ENCODE data around the gene SYNJ1. TPM values are rescaled to one million over a fixed set of nuclear protein-coding genes. Genes with fewer than 3 reads are reported as not detected.

SYNJ1 gene
- total and polyA plus RNA-seq, 7 experiments from 2014 or later, result 4.3 to 28.5 (median 22.1) TPM

DNA sequence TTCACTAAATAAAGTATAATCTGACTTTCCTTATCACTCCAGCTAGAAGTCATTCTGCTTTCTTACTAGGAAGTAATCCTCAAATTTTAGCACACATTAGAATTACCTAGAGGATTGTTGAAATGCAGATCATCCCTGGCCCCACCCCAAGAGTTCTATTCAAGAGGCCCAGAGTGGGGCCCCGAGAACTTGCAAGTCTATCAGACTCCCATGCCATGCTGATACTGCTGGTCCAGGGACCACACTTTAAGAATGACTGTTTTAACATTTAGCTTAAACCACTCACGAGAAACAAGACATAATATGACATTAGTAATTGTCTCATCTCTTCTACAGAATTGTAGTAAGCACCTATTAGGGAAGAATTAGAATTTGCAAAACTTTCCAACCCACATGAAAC, 7.7 kb upstream of the SYNJ1 start:
- Histone ChIP-seq H3K27me3 (ENCODE audit: control insufficient read depth in 2 of 2, insufficient read depth in 2 of 2, low read length in 2 of 2) (no peaks in the 10 kb centered on the region), H3K36me3 (ENCODE audit: control insufficient read depth in 2 of 3, insufficient read depth in 3 of 3, low read length in 3 of 3) (peaks cover 3 to 16% (median 10%) of the 10 kb centered on the region in 3 experiments), H3K4me3 (ENCODE audit: low read length) (no peak overlapping the region), H3K27ac (ENCODE audit: low read depth, low read length) (no peak overlapping the region), H3K9me3 (ENCODE audit: control insufficient read depth in 2 of 3, low read length in 3 of 3) (no peaks in the 10 kb centered on the region), H3K4me1 (ENCODE audit: control insufficient read depth in 2 of 2, insufficient read depth in 2 of 2, low read length in 2 of 2) (peaks cover 0 to 25% of the 10 kb centered on the region in 2 donors)
- Mint-ChIP-seq H3K27ac (peak overlapping the region in 5 of 9 donors; percentile 1 to 76 (median 67)), H3K4me1 (peaks cover 8 to 51% (median 39%) of the 10 kb centered on the region in 7 donors), H3K36me3 (peaks cover 6 to 40% (median 25%) of the 10 kb centered on the region in 5 donors), H3K9me3 (no peaks in the 10 kb centered on the region), H3K4me3 (no peak overlapping the region), H3K27me3 (no peaks in the 10 kb centered on the region)
- no peak for DNase-seq
- no peak for ATAC-seq
- ChIA-PET POLR2A (interaction anchor here (1.1 to 1.7 kb wide), 2 partner anchors 8 to 36 kb away, joined by 5 to 11 read pairs; partner anchors contain the start of genes PAXBP1 and SYNJ1), CTCF (no interaction called here)
- intact Hi-C loops (cut with micrococcal nuclease), result no loop called here

DNA sequence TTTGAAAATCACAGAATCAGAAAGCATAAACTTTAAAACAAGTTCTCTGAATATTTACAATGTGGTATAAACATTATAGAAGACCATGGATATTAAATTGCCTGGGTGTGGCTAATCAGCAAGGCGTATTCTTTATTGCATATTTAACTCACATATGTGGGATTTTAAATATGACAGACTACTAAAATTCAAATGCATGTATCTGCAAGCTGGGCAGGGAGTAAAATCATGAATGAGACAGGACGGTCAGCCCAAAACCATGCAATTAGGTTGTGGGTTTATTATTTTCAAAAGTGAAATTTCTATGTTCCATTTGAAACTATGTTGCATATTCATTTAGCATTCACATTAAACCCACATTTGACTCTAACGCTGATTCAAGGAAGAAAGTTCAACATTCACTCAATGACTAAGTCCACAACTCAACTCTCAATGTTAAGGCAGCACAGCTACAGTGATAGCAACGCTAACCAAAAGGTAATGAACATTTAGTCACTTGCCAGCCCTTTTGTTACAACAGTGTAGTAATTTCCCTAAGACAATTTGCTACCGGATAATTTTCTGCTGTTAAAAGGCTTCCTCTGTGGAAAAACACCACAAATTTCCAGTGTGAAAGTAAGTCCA, 6.3 kb upstream of the SYNJ1 start:
- ATAC-seq, result no peak
- no peak overlapping the region for H3K4me3 Mint-ChIP-seq
- ChIA-PET CTCF (no interaction called here), POLR2A (no interaction called here)
- Histone ChIP-seq H3K4me3 (ENCODE audit: low read length) (no peak overlapping the region), H3K9me3 (ENCODE audit: control insufficient read depth in 2 of 3, low read length in 3 of 3) (no peaks in the 10 kb centered on the region), H3K36me3 (ENCODE audit: control insufficient read depth in 2 of 3, insufficient read depth in 3 of 3, low read length in 3 of 3) (peaks cover 3 to 8% (median 5%) of the 10 kb centered on the region in 3 experiments), H3K27ac (ENCODE audit: low read depth, low read length) (no peak overlapping the region), H3K27me3 (ENCODE audit: control insufficient read depth in 2 of 2, insufficient read depth in 2 of 2, low read length in 2 of 2) (no peaks in the 10 kb centered on the region), H3K4me1 (ENCODE audit: control insufficient read depth in 2 of 2, insufficient read depth in 2 of 2, low read length in 2 of 2) (peaks cover 0 to 29% of the 10 kb centered on the region in 2 donors)
- no peak overlapping the region for H3K27ac Mint-ChIP-seq
- H3K27me3 Mint-ChIP-seq, result no peaks in the 10 kb centered on the region
- peaks cover 7 to 30% (median 18%) of the 10 kb centered on the region in 5 donors for H3K36me3 Mint-ChIP-seq
- H3K9me3 Mint-ChIP-seq, result no peaks in the 10 kb centered on the region
- no peak for DNase-seq
- peaks cover 10 to 61% (median 48%) of the 10 kb centered on the region in 7 donors for H3K4me1 Mint-ChIP-seq
- intact Hi-C loops (cut with micrococcal nuclease), result no loop called here

DNA sequence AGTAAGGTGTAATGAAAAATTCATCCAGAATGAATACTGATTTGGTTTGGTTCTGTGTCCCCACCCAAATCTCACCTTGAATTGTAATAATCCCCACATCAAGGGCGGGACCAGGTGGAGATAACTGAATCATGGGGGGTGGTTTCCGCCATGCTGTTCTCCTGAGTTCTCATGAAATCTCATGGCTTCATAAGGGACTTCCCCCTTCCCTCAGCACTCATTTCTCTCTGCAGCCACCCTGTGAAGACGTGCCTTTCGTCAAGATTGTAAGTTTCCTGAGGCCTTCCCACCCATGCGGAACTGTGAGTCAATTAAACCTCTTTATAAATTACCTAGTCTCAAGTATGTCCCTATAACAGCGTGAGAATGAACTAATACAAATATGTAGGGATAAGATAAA, 5.5 kb upstream of the SYNJ1 start:
- peak overlapping the region in 4 of 10 donors; percentile 1 to 41 (median 30) for H3K4me3 Mint-ChIP-seq
- no peaks in the 10 kb centered on the region for H3K27me3 Mint-ChIP-seq
- H3K4me1 Mint-ChIP-seq, result peaks cover 13 to 64% (median 51%) of the 10 kb centered on the region in 7 donors
- Histone ChIP-seq H3K4me3 (ENCODE audit: low read length) (no peak overlapping the region), H3K36me3 (ENCODE audit: control insufficient read depth in 2 of 3, insufficient read depth in 3 of 3, low read length in 3 of 3) (peaks cover 3 to 4% (median 4%) of the 10 kb centered on the region in 3 experiments), H3K4me1 (ENCODE audit: control insufficient read depth in 2 of 2, insufficient read depth in 2 of 2, low read length in 2 of 2) (peaks cover 0 to 35% of the 10 kb centered on the region in 2 donors), H3K27ac (ENCODE audit: low read depth, low read length) (no peak overlapping the region), H3K27me3 (ENCODE audit: control insufficient read depth in 2 of 2, insufficient read depth in 2 of 2, low read length in 2 of 2) (no peaks in the 10 kb centered on the region), H3K9me3 (ENCODE audit: control insufficient read depth in 2 of 3, low read length in 3 of 3) (no peaks in the 10 kb centered on the region)
- intact Hi-C loops (cut with micrococcal nuclease), result no loop called here
- ATAC-seq (no peak), DNase-seq (no peak)
- ChIA-PET POLR2A (no interaction called here), CTCF (no interaction called here)
- peaks cover 0 to 3% (median 0%) of the 10 kb centered on the region in 11 donors for H3K9me3 Mint-ChIP-seq
- peaks cover 3 to 23% (median 14%) of the 10 kb centered on the region in 5 donors for H3K36me3 Mint-ChIP-seq
- peak overlapping the region in 5 of 9 donors; percentile 23 to 96 (median 90) for H3K27ac Mint-ChIP-seq

DNA sequence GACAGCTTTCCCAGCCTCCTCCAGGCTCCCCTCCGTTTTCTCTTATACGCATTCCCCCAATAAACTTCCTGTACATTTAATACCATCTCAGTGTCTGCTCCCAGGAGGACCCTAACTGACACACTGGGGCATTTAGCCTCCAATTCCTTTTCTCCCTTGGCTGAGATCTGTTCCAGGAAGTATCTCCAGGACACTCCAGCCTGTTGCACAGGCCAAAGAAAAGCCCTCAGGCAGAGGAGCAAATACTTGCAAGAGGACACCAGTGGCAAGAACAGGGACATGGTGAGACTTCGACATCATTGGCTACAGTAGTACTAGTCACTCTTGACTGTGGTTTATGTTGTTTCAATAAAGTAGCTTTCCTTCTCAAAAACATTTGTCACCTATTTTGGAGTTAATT, 4.7 kb upstream of the SYNJ1 start:
- peaks cover 15 to 67% (median 53%) of the 10 kb centered on the region in 7 donors for H3K4me1 Mint-ChIP-seq
- DNase-seq (no peak), ATAC-seq (no peak)
- H3K27ac Mint-ChIP-seq, result peak overlapping the region; percentile 35 to 96 (median 88)
- intact Hi-C loops (cut with micrococcal nuclease), result no loop called here
- no peak overlapping the region for H3K4me3 ChIP-seq (ENCODE audit: low read length)
- peaks cover 0 to 4% (median 0%) of the 10 kb centered on the region in 11 donors for H3K9me3 Mint-ChIP-seq
- H3K27me3 Mint-ChIP-seq, result no peaks in the 10 kb centered on the region
- H3K36me3 ChIP-seq (ENCODE audit: control insufficient read depth in 2 of 3, insufficient read depth in 3 of 3, low read length in 3 of 3), result peaks cover 3 to 6% (median 4%) of the 10 kb centered on the region in 3 experiments
- CTCF ChIA-PET, result interaction anchor here (0.6 to 0.8 kb wide), 3 partner anchors 28 to 415 kb away, joined by 3 to 5 read pairs (median 4); no protein-coding TSS in a partner anchor
- H3K4me3 Mint-ChIP-seq, result peak overlapping the region in 9 of 10 donors; percentile 63 to 88 (median 81)
- POLR2A ChIA-PET, result interaction anchor here (1.1 to 3.6 kb wide), 2 partner anchors 11 to 39 kb away, joined by 3 to 24 read pairs; partner anchors contain the start of gene PAXBP1
- no peaks in the 10 kb centered on the region for H3K27me3 ChIP-seq (ENCODE audit: control insufficient read depth in 2 of 2, insufficient read depth in 2 of 2, low read length in 2 of 2)
- peak overlapping the region; percentile 65 for H3K27ac ChIP-seq (ENCODE audit: low read depth, low read length)
- H3K4me1 ChIP-seq (ENCODE audit: control insufficient read depth in 2 of 2, insufficient read depth in 2 of 2, low read length in 2 of 2), result peaks cover 0 to 35% of the 10 kb centered on the region in 2 donors
- H3K36me3 Mint-ChIP-seq, result peaks cover 3 to 18% (median 14%) of the 10 kb centered on the region in 5 donors
- H3K9me3 ChIP-seq (ENCODE audit: control insufficient read depth in 2 of 3, low read length in 3 of 3), result no peaks in the 10 kb centered on the region

DNA sequence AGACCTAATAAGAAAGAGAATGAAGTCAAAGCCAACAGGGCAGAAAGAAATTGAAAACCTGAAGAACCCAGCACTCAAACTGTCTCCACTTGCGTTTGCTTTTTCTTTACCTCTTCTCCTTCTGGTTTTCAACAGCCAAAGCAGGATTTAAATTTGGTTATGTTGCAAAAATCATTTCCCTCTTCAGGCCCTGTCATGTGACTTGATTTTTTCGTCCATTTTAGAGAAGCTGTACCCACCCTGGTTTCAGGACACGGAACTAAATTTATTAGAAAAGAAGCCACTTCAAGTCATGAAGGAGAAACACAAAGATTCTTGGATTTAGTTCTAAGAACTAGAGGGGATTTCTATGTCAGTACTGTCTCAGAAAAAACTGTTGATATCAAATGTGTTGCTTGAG, 1.0 kb upstream of the SYNJ1 start:
- intact Hi-C loops (cut with micrococcal nuclease), result loop anchor here (1.0 to 10.0 kb wide), 16 partner anchors 43 to 1070 kb away; partner anchors contain the start of genes CRYZL1 (in 2 of the 2), GART (in 2 of the 2), MIS18A (in 2 of the 2) and URB1 (in 2 of the 2)
- DNase-seq (no peak), ATAC-seq (no peak)
- Mint-ChIP-seq H3K4me1 (peaks cover 22 to 77% (median 67%) of the 10 kb centered on the region in 7 donors), H3K4me3 (peak overlapping the region; percentile 92 to 100 (median 98)), H3K27me3 (no peaks in the 10 kb centered on the region), H3K36me3 (peaks cover 4 to 9% (median 8%) of the 10 kb centered on the region in 5 donors), H3K9me3 (peaks cover 0 to 4% (median 0%) of the 10 kb centered on the region in 11 donors), H3K27ac (peak overlapping the region in 8 of 9 donors; percentile 86 to 99 (median 92))
- no peaks in the 10 kb centered on the region for H3K27me3 ChIP-seq (ENCODE audit: control insufficient read depth in 2 of 2, insufficient read depth in 2 of 2, low read length in 2 of 2)
- peak overlapping the region; percentile 78 for H3K4me3 ChIP-seq (ENCODE audit: low read length)
- peaks cover 0 to 7% (median 0%) of the 10 kb centered on the region in 3 experiments for H3K36me3 ChIP-seq (ENCODE audit: control insufficient read depth in 2 of 3, insufficient read depth in 3 of 3, low read length in 3 of 3)
- H3K4me1 ChIP-seq (ENCODE audit: control insufficient read depth in 2 of 2, insufficient read depth in 2 of 2, low read length in 2 of 2), result peaks cover 7 to 44% of the 10 kb centered on the region in 2 donors
- H3K27ac ChIP-seq (ENCODE audit: low read depth, low read length), result no peak overlapping the region
- ChIA-PET POLR2A (interaction anchor here (0.9 to 2.5 kb wide), 7 partner anchors 15 to 918 kb away, joined by 3 to 42 read pairs (median 3); partner anchors contain the start of genes DNAJC28 and PAXBP1), CTCF (interaction anchor here (0.9 to 3.5 kb wide), 2 partner anchors 43 to 468 kb away, joined by 3 to 14 read pairs; partner anchors contain the start of gene PAXBP1)
- no peaks in the 10 kb centered on the region for H3K9me3 ChIP-seq (ENCODE audit: control insufficient read depth in 2 of 3, low read length in 3 of 3)

DNA sequence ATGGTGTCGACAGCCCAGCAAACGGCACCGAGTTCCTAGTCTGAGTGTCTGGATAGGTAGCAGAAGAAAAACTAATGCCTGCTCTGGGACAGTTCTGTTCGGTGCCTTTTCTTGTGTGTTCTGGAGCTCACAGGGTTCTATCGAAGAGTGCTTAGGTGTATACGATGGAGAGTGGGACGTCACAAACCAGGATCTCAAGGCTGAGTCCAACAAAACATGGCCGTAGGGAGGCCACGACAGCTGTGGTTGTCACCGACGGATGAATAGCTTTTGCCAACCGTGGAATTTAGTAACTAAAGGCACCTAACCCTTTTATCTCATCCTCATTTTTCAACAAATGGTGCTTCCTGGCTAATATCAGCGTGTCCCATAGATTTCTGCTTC, 635 bp upstream of the SYNJ1 start:
- no peaks in the 10 kb centered on the region for H3K27me3 ChIP-seq (ENCODE audit: control insufficient read depth in 2 of 2, insufficient read depth in 2 of 2, low read length in 2 of 2)
- H3K4me3 Mint-ChIP-seq, result peak overlapping the region; percentile 92 to 100 (median 98)
- peak overlapping the region; percentile 78 for H3K4me3 ChIP-seq (ENCODE audit: low read length)
- no peaks in the 10 kb centered on the region for H3K9me3 ChIP-seq (ENCODE audit: control insufficient read depth in 2 of 3, low read length in 3 of 3)
- H3K27ac Mint-ChIP-seq, result peak overlapping the region; percentile 86 to 99 (median 92)
- no peaks in the 10 kb centered on the region for H3K27me3 Mint-ChIP-seq
- POLR2A ChIA-PET, result interaction anchor here (0.6 to 2.5 kb wide), 12 partner anchors 8 to 918 kb away, joined by 3 to 42 read pairs (median 4); partner anchors contain the start of genes CFAP298, DNAJC28 and PAXBP1
- intact Hi-C loops (cut with micrococcal nuclease), result loop anchor here (1.0 to 10.0 kb wide), 16 partner anchors 44 to 1070 kb away; partner anchors contain the start of genes CRYZL1 (in 2 of the 2), GART (in 2 of the 2), MIS18A (in 2 of the 2) and URB1 (in 2 of the 2)
- peaks cover 7 to 44% of the 10 kb centered on the region in 2 donors for H3K4me1 ChIP-seq (ENCODE audit: control insufficient read depth in 2 of 2, insufficient read depth in 2 of 2, low read length in 2 of 2)
- peaks cover 26 to 78% (median 69%) of the 10 kb centered on the region in 7 donors for H3K4me1 Mint-ChIP-seq
- H3K36me3 Mint-ChIP-seq, result peaks cover 7 to 11% (median 10%) of the 10 kb centered on the region in 5 donors
- ATAC-seq (no peak), DNase-seq (no peak)
- CTCF ChIA-PET, result interaction anchor here (0.9 to 3.5 kb wide), 2 partner anchors 44 to 469 kb away, joined by 3 to 14 read pairs; partner anchors contain the start of gene PAXBP1
- H3K36me3 ChIP-seq (ENCODE audit: control insufficient read depth in 2 of 3, insufficient read depth in 3 of 3, low read length in 3 of 3), result peaks cover 0 to 7% (median 0%) of the 10 kb centered on the region in 3 experiments
- peaks cover 0 to 4% (median 0%) of the 10 kb centered on the region in 11 donors for H3K9me3 Mint-ChIP-seq
- H3K27ac ChIP-seq (ENCODE audit: low read depth, low read length), result peak overlapping the region; percentile 82
